Astrocyte (in vitro differentiated cells and primary cell): ENCODE measurements around the gene COPS7B.

Source experiments
- EZH2 ChIP-seq: IDR thresholded peaks from 2 replicates; pipeline ENCODE4 v1.6.1; 2012; ENCODE audit warnings: mild to moderate bottlenecking, low read length, inconsistent platforms; ENCODE audit not compliant: insufficient read depth
- TF ChIP-seq, protein P1 (sequence below): IDR thresholded peaks from 2 replicates; pipeline ENCODE4 v1.5.1; 2011; ENCODE audit warnings: low read depth, mild to moderate bottlenecking, inconsistent platforms, low read length, moderate library complexity; ENCODE audit not compliant: insufficient read depth

DNA sequence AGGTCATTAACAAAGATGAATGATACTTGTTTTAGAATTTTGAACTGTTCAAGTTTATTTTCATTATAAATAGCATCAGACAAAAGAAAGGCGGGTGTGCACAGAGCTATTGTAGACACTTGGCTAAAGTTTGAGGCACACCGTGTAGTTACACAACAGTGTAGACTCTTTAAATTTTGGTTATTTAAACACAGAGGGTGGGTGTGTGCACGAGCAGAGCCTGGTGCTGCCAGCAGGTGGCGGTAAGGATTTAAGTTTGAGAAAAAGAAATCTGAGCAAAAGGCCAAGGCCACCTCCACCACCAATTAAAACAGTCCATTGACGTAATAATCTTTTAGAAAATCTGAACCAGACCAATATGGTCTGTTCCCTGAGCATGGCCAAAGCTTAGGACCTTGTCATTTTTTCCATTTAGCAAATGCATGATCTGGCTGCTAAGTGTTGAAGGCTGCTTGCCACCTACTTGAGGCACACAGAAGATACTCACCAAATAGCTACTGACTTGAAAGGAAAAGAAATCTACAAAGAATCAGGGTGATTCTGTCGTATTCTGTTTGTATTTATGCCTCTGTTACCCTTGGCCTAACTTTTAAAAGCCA is 14.3 kb downstream of the COPS7B start:
- TF ChIP-seq EZH2: no peak
- TF ChIP-seq, protein P1, sequence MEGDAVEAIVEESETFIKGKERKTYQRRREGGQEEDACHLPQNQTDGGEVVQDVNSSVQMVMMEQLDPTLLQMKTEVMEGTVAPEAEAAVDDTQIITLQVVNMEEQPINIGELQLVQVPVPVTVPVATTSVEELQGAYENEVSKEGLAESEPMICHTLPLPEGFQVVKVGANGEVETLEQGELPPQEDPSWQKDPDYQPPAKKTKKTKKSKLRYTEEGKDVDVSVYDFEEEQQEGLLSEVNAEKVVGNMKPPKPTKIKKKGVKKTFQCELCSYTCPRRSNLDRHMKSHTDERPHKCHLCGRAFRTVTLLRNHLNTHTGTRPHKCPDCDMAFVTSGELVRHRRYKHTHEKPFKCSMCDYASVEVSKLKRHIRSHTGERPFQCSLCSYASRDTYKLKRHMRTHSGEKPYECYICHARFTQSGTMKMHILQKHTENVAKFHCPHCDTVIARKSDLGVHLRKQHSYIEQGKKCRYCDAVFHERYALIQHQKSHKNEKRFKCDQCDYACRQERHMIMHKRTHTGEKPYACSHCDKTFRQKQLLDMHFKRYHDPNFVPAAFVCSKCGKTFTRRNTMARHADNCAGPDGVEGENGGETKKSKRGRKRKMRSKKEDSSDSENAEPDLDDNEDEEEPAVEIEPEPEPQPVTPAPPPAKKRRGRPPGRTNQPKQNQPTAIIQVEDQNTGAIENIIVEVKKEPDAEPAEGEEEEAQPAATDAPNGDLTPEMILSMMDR: peak; percentile 82
